ENCODE data around the gene PPDPF.

The PPDPF gene

GRCh38 chr20:63520504-63520933 lies at the start of gene PPDPF:
PPDPF (plus strand) TSS chr20:63520765; CDS start chr20:63521309, 544 bp downstream.
- peaks cover 0 to 6% of the 10 kb centered on the region in 2 donors for H3K36me3 ChIP-seq (ENCODE audit: control insufficient read depth in 1 of 2, insufficient read depth in 2 of 2, low read length in 2 of 2)
- no peaks in the 10 kb centered on the region for H3K9me3 ChIP-seq (ENCODE audit: control insufficient read depth in 1 of 2, low read length in 2 of 2)
- H3K27me3 ChIP-seq (ENCODE audit: low read depth, low read length): peaks cover 4% of the 10 kb centered on the region
- peak within 1 kb of the TSS; percentile 72 for H3K27ac ChIP-seq (ENCODE audit: low read length)
- H3K4me1 ChIP-seq (ENCODE audit: control insufficient read depth in 1 of 2, insufficient read depth in 2 of 2, low read length in 2 of 2): peaks cover 0 to 17% of the 10 kb centered on the region in 2 donors
- peak within 1 kb of the TSS; percentile 74 to 89 for H3K4me3 ChIP-seq (ENCODE audit: low read depth in 1 of 2, low read length in 2 of 2)

- H3K4me1 ChIP-seq (ENCODE audit: control insufficient read depth in 1 of 2, insufficient read depth in 2 of 2, low read length in 2 of 2): peaks cover 0 to 15% of the 10 kb centered on the region in 2 donors
- H3K27ac ChIP-seq (ENCODE audit: low read length): no peak overlapping the region
- no peak overlapping the region for H3K4me3 ChIP-seq (ENCODE audit: low read depth in 1 of 2, low read length in 2 of 2)
- peaks cover 36% of the 10 kb centered on the region for H3K27me3 ChIP-seq (ENCODE audit: low read depth, low read length)
- no peaks in the 10 kb centered on the region for H3K9me3 ChIP-seq (ENCODE audit: control insufficient read depth in 1 of 2, low read length in 2 of 2)
- no peaks in the 10 kb centered on the region for H3K36me3 ChIP-seq (ENCODE audit: control insufficient read depth in 1 of 2, insufficient read depth in 2 of 2, low read length in 2 of 2)
Measured at GRCh38 chr20:63471002-63471716, 49.4 kb upstream of the PPDPF start.

- Histone ChIP-seq H3K4me1 (ENCODE audit: control insufficient read depth in 1 of 2, insufficient read depth in 2 of 2, low read length in 2 of 2) (peaks cover 0 to 15% of the 10 kb centered on the region in 2 donors), H3K27me3 (ENCODE audit: low read depth, low read length) (peaks cover 36% of the 10 kb centered on the region), H3K36me3 (ENCODE audit: control insufficient read depth in 1 of 2, insufficient read depth in 2 of 2, low read length in 2 of 2) (no peaks in the 10 kb centered on the region), H3K4me3 (ENCODE audit: low read depth in 1 of 2, low read length in 2 of 2) (no peak overlapping the region), H3K27ac (ENCODE audit: low read length) (no peak overlapping the region), H3K9me3 (ENCODE audit: control insufficient read depth in 1 of 2, low read length in 2 of 2) (no peaks in the 10 kb centered on the region)
Measured at GRCh38 chr20:63471717-63471980, 48.9 kb upstream of the PPDPF start.

- H3K27ac ChIP-seq (ENCODE audit: low read length): no peak within 1 kb of the TSS
- H3K27me3 ChIP-seq (ENCODE audit: low read depth, low read length): peaks cover 36% of the 10 kb centered on the region
- peaks cover 0 to 15% of the 10 kb centered on the region in 2 donors for H3K4me1 ChIP-seq (ENCODE audit: control insufficient read depth in 1 of 2, insufficient read depth in 2 of 2, low read length in 2 of 2)
- no peaks in the 10 kb centered on the region for H3K36me3 ChIP-seq (ENCODE audit: control insufficient read depth in 1 of 2, insufficient read depth in 2 of 2, low read length in 2 of 2)
- no peaks in the 10 kb centered on the region for H3K9me3 ChIP-seq (ENCODE audit: control insufficient read depth in 1 of 2, low read length in 2 of 2)
- no peak within 1 kb of the TSS for H3K4me3 ChIP-seq (ENCODE audit: low read depth in 1 of 2, low read length in 2 of 2)
Measured at GRCh38 chr20:63471981-63472831, 48.4 kb upstream of the PPDPF start, which contains the start of gene KCNQ2. KCNQ2 (minus strand) TSS chr20:63472655; CDS start chr20:63472463, 192 bp downstream.

- Histone ChIP-seq H3K36me3 (ENCODE audit: control insufficient read depth in 1 of 2, insufficient read depth in 2 of 2, low read length in 2 of 2) (no peaks in the 10 kb centered on the region), H3K4me3 (ENCODE audit: low read depth in 1 of 2, low read length in 2 of 2) (no peak overlapping the region), H3K27me3 (ENCODE audit: low read depth, low read length) (peaks cover 36% of the 10 kb centered on the region), H3K27ac (ENCODE audit: low read length) (no peak overlapping the region), H3K9me3 (ENCODE audit: control insufficient read depth in 1 of 2, low read length in 2 of 2) (no peaks in the 10 kb centered on the region), H3K4me1 (ENCODE audit: control insufficient read depth in 1 of 2, insufficient read depth in 2 of 2, low read length in 2 of 2) (peaks cover 0 to 15% of the 10 kb centered on the region in 2 donors)
Measured at GRCh38 chr20:63472862-63473390, 47.6 kb upstream of the PPDPF start.

- H3K4me1 ChIP-seq (ENCODE audit: control insufficient read depth in 1 of 2, insufficient read depth in 2 of 2, low read length in 2 of 2): peaks cover 0 to 15% of the 10 kb centered on the region in 2 donors
- peaks cover 36% of the 10 kb centered on the region for H3K27me3 ChIP-seq (ENCODE audit: low read depth, low read length)
- H3K9me3 ChIP-seq (ENCODE audit: control insufficient read depth in 1 of 2, low read length in 2 of 2): no peaks in the 10 kb centered on the region
- H3K4me3 ChIP-seq (ENCODE audit: low read depth in 1 of 2, low read length in 2 of 2): no peak overlapping the region
- H3K27ac ChIP-seq (ENCODE audit: low read length): no peak overlapping the region
- H3K36me3 ChIP-seq (ENCODE audit: control insufficient read depth in 1 of 2, insufficient read depth in 2 of 2, low read length in 2 of 2): no peaks in the 10 kb centered on the region
Measured at GRCh38 chr20:63473555-63474449, 46.8 kb upstream of the PPDPF start.

- Histone ChIP-seq H3K4me1 (ENCODE audit: control insufficient read depth in 1 of 2, insufficient read depth in 2 of 2, low read length in 2 of 2) (peaks cover 0 to 15% of the 10 kb centered on the region in 2 donors), H3K9me3 (ENCODE audit: control insufficient read depth in 1 of 2, low read length in 2 of 2) (no peaks in the 10 kb centered on the region), H3K27me3 (ENCODE audit: low read depth, low read length) (peaks cover 30% of the 10 kb centered on the region), H3K27ac (ENCODE audit: low read length) (no peak overlapping the region), H3K36me3 (ENCODE audit: control insufficient read depth in 1 of 2, insufficient read depth in 2 of 2, low read length in 2 of 2) (no peaks in the 10 kb centered on the region), H3K4me3 (ENCODE audit: low read depth in 1 of 2, low read length in 2 of 2) (no peak overlapping the region)
Measured at GRCh38 chr20:63475209-63475608, 45.4 kb upstream of the PPDPF start.

- no peaks in the 10 kb centered on the region for H3K9me3 ChIP-seq (ENCODE audit: control insufficient read depth in 1 of 2, low read length in 2 of 2)
- peaks cover 0 to 2% of the 10 kb centered on the region in 2 donors for H3K4me1 ChIP-seq (ENCODE audit: control insufficient read depth in 1 of 2, insufficient read depth in 2 of 2, low read length in 2 of 2)
- H3K36me3 ChIP-seq (ENCODE audit: control insufficient read depth in 1 of 2, insufficient read depth in 2 of 2, low read length in 2 of 2): no peaks in the 10 kb centered on the region
- no peak overlapping the region for H3K27ac ChIP-seq (ENCODE audit: low read length)
- H3K27me3 ChIP-seq (ENCODE audit: low read depth, low read length): peaks cover 19% of the 10 kb centered on the region
- H3K4me3 ChIP-seq (ENCODE audit: low read depth in 1 of 2, low read length in 2 of 2): no peak overlapping the region
Measured at GRCh38 chr20:63477061-63477616, 43.4 kb upstream of the PPDPF start.

GRCh38 chr20:63477944-63478343 lies 42.6 kb upstream of the PPDPF start:
- Histone ChIP-seq H3K9me3 (ENCODE audit: control insufficient read depth in 1 of 2, low read length in 2 of 2) (no peaks in the 10 kb centered on the region), H3K27me3 (ENCODE audit: low read depth, low read length) (peaks cover 19% of the 10 kb centered on the region), H3K27ac (ENCODE audit: low read length) (no peak overlapping the region), H3K4me1 (ENCODE audit: control insufficient read depth in 1 of 2, insufficient read depth in 2 of 2, low read length in 2 of 2) (no peaks in the 10 kb centered on the region), H3K4me3 (ENCODE audit: low read depth in 1 of 2, low read length in 2 of 2) (no peak overlapping the region), H3K36me3 (ENCODE audit: control insufficient read depth in 1 of 2, insufficient read depth in 2 of 2, low read length in 2 of 2) (no peaks in the 10 kb centered on the region)

GRCh38 chr20:63478346-63479302 lies 41.9 kb upstream of the PPDPF start:
- Histone ChIP-seq H3K27ac (ENCODE audit: low read length) (no peak overlapping the region), H3K9me3 (ENCODE audit: control insufficient read depth in 1 of 2, low read length in 2 of 2) (no peaks in the 10 kb centered on the region), H3K4me1 (ENCODE audit: control insufficient read depth in 1 of 2, insufficient read depth in 2 of 2, low read length in 2 of 2) (peaks cover 0 to 3% of the 10 kb centered on the region in 2 donors), H3K27me3 (ENCODE audit: low read depth, low read length) (peaks cover 12% of the 10 kb centered on the region), H3K36me3 (ENCODE audit: control insufficient read depth in 1 of 2, insufficient read depth in 2 of 2, low read length in 2 of 2) (no peaks in the 10 kb centered on the region), H3K4me3 (ENCODE audit: low read depth in 1 of 2, low read length in 2 of 2) (no peak overlapping the region)

All from muscle layer of duodenum (tissue), 2 donors.